NB4 (cell line): Measurements from ENCODE around the gene UHRF1.
"Not testable (repeated sequence)": the region's sequence is repeated elsewhere in the genome, so short reads cannot be mapped to it uniquely, and the experiment has no call there.

Experiments
- MYC ChIP-seq: IDR thresholded peaks from 2 replicates; pipeline ENCODE4 v1.6.1; 2011; ENCODE audit warnings: low read depth, low read length
- POLR2A ChIP-seq: IDR thresholded peaks from 2 replicates; pipeline ENCODE4 v1.6.1; 2011; ENCODE audit warnings: mild to moderate bottlenecking; ENCODE audit not compliant: insufficient read length; ENCODE audit errors: extremely low read depth
- TF ChIP-seq, protein P1 (sequence below): IDR thresholded peaks from one replicate; pipeline ENCODE4 v1.5.1; 2012; ENCODE audit warnings: low read depth, low read length
- TF ChIP-seq, protein P2 (sequence below): IDR thresholded peaks from 2 replicates; pipeline ENCODE4 v1.6.1; 2011; ENCODE audit warnings: low read depth, low read length

GRCh38 chr19:4882874-4883273 is 26.4 kb upstream of the UHRF1 start:
- TF ChIP-seq, protein P1, sequence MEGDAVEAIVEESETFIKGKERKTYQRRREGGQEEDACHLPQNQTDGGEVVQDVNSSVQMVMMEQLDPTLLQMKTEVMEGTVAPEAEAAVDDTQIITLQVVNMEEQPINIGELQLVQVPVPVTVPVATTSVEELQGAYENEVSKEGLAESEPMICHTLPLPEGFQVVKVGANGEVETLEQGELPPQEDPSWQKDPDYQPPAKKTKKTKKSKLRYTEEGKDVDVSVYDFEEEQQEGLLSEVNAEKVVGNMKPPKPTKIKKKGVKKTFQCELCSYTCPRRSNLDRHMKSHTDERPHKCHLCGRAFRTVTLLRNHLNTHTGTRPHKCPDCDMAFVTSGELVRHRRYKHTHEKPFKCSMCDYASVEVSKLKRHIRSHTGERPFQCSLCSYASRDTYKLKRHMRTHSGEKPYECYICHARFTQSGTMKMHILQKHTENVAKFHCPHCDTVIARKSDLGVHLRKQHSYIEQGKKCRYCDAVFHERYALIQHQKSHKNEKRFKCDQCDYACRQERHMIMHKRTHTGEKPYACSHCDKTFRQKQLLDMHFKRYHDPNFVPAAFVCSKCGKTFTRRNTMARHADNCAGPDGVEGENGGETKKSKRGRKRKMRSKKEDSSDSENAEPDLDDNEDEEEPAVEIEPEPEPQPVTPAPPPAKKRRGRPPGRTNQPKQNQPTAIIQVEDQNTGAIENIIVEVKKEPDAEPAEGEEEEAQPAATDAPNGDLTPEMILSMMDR = not testable (repeated sequence)
- not testable (repeated sequence) for TF ChIP-seq MYC, POLR2A
- TF ChIP-seq, protein P2, sequence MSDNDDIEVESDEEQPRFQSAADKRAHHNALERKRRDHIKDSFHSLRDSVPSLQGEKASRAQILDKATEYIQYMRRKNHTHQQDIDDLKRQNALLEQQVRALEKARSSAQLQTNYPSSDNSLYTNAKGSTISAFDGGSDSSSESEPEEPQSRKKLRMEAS = not testable (repeated sequence)
